KG1 (cell line): ENCODE results near the gene NSMCE1.

Experiments used
- DNase-seq: peaks from one replicate; lab custom pipeline; 2025; lab: John Stamatoyannopoulos, UW

The NSMCE1 gene

DNA sequence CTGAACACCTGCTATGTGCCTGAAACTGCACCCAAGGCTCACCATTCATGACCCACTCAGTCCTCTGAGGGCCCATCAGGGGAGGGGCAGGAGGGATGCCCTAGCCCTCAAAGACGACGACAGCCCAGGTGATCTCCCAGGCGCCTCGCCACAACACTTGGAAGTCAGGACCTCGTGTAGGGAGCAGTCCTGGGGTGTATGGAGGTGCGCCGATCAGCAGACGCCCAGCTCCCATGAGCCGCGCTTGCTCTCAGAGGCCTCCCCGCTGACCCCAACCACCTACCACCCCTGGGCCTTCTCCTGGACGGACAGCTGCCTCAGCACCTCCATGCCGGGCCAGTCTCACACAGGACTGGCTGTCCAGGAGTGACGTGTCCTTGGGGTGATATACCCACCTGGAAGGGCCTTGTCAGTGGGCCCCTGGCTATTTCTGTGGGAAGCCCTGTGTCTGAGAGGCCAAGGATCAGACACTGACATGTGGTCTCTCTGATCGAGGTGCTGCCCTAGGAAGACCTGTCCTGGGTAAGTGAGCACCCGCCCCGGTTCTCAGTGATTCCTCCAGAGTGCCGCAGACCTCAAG, 38.6 kb downstream of the NSMCE1 start:
- no peak for DNase-seq

DNA sequence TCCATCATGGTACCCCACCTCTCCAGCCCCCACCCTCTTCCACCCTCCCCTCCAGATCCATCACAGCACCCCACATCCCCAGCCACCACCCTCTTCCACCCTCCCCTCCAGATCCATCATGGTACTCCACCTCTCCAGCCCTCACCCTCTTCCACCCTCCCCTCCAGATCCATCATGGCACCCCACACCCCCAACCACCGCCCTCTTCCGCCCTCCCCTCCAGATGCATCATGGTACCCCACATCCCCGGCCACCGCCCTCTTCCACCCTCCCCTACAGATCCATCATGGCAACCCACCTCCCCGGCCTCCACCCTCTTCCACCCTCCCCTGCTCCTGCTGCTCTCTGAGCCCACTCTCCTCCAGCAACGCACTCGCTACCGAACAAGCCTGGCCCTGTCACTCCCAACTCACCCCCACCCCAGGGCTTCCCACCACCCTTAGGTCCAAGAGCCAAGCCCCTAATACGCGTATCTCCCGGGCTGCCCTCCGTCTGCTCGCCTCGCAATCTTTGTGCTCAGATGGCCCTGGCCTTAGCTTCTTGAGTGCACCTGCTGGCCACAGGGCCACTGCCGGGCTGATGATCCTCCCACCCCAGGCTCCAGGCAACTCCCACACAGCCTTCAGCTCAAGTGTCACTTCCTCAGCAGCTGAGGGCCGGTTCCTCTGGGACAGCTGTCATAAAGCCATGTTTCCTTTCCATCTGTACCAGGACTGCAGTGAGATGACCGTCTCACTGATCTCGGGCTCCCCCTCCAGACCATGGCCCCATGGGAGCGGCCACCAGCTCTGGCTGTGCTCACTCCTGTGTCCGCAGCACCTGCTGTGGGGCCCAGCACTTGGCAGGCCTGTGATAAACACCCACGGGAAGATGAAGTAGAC, 39.7 kb downstream of the NSMCE1 start:
- no peak for DNase-seq

DNA sequence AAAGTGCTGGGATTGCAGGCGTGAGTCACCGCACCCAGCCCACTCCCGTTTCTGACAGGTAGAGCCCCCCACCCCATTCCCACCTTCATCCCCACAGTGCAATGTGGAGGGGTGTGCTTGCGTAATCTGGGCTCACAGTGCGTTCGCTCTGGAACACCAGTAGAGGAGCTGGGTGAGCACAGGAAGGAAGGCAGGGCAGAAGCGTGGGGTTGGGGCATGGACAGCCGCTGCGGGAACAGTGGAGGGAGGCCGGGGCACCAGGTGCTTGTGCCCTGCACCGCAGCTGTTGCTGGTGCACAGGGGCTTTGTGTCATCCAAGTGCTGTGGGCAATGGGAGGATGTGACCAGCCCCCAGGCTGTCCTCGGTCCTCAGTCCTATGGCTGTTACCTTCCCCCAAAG, 40.5 kb downstream of the NSMCE1 start:
- DNase-seq: no peak

DNA sequence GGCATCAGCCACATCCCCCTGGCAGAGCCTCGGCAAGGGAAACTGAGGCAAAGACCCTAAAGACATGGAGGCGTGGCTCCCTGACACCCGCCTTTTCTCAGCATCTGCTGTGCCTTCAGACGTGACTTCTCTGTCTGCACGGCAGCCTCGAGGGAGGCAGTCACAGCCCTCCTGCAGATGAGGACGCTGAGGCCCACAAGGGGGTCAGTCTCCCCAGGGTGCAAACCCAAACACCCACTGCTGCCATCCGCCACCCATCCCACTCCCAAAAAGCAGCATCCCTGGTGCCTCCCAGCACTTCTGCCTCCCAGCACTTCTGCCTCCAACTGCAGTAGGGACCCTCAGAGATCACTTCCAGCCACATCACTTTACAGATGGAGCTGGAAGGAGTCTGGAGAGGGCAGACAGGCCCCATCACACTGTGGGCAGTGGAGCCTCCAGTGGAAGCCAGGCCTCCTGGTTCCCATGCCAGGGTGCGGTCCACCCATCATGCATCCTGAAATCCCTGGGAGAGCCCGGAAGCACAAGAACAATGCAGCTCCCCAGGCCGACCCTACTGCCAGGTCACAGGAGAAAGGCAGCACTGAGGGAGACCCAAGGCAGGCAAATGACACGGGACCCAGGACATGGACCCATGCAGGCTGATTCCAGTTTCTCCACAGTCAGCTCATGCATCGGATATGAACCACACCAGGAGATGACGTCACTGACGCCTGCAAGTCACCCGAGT, 41.4 kb downstream of the NSMCE1 start:
- DNase-seq: no peak

DNA sequence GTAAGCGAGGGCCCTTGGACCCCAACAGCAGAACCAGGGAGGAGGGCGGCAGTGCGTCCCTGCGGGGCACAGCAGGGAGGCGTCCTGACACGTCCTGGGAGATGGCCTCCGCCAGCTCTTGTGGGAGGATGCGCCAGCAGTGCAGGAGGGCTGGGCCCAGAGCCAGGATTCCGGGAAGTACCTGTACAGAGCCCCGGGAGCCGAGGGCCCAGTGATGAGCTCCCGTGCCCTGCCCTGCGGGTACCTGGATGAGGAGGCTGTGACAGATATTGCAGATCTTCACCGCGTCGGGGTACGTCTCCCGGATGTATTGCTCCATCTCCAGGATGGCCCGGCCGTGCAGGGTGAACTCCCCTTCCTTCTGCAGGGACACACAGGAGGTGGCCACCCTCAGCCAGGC, 42.1 kb downstream of the NSMCE1 start:
- DNase-seq: no peak

DNA sequence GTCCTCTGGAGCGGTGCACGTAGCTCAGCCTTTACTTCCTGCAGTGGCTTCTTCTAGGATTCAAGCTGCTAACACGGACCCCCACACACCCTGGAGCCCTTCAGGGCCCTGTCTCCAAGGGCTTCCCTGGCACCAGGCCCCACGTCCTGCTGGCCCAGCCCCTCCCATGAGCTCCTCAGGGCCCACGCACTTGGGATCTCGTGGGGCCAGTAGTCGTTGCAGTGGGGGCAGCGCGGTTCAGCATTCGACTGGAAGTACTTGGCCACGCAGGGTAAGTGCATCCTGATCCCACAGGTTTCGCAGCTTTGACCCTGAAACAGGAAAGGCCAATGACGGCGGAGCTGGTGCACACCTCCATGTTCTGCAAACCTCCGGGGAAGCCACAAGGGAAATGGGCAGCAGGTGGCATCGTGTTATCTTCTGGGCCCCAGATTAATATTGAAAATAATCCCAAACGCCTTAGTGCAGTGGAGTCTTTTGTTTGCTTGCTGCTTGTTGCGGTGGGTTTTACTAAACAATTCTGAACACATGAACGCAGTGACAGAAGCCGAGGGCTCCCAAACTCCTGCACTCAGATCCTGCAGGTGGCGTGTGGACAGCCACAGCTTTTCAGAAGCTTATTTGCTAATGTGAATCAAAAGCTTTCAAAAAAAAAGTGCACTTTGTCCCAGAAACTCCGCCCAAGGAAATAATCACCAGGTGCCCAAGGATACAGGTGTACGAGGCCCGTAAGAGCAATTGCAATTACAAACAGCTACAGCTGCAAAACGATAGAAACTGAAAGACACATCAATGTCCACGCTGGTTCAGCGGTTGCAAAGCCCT, 42.8 kb downstream of the NSMCE1 start:
- no peak for DNase-seq

DNA sequence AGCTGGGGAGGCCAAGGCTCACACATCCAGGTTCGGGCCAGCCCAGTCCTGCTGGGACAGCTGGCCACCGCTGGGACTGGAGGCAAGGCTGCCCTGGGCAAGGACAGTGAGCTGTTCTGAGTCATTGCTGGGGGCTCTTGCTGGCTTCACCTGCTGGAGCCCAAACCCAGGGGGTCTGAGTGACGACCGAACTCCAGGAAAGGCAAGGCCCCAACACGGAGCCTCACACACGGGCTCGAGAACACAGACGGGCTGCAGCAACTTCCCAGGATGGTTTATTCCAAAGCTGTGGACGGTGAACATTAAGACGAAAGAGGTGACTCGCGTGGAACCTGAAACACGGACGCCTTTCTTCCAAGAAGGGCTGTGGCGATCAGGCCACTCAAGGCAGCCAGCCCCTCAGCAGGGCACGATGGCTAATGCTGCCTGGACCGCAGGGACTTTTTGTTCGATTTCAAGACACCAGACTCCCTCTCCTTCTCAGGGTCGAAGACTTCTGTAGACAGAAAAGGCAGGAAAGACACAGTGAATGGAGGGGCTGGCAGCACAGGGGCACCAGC, 43.8 kb downstream of the NSMCE1 start:
- no peak for DNase-seq

DNA sequence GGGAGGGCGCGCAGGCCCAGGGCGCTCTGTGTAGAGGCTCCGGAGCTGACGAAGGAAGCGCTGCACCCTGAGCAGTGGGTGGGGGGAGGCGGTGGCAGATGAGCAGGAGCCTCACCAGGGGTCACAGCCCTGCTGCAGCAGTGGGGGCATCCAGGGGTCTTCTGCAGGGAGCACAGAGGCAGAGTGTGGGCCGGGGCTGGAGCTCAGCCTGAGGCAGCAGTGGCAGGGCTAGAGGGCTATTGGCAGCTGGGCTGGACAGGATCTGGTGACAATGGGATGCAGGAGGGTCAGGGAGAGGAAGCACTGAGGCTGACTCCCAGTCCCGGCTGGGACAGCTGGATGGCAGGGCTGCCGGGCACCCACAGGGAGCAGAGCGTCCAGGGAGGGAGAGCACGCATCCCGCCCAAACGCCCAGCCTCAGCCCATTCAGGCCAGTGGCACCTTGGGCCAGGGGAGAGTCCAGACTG, 44.3 kb downstream of the NSMCE1 start:
- DNase-seq: no peak

DNA sequence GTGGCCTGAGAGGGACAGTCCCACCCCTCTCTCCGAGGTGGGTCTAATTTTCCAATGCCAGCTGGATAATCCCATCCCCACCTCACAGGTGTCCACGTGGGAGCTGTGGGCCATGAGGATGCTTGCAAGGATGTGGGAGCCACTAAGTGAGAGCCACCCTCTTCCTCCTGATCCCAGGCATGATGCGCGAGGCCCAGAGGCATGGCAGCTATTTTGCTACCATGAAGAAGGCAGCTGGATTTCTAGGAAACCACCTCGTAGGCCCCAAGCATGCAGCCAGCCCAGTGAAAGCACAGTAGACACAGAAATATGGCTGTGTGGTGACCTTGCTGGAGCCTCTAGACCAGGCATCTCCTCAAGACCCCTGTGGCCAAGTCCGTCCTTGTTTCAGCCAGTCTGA, 44.9 kb downstream of the NSMCE1 start:
- no peak for DNase-seq

DNA sequence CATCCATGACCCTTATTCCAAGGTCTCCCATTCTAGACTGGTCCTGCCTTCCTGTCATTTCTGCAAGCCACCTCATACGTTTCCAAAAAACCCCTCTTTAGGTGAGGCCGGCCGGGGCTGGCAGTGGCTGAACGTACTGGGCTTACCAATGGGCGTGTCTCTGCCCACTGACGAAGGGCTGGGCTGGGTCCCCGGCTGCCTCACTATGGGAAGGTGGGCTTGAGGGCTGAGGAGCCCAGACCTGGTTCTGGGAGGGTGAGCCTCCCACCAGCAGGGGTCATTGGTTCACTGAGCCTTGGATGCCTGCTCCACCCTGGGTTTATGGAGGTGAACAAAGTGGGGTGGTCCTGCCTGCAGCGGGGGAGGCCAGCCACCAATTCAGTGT, 45.4 kb downstream of the NSMCE1 start:
- DNase-seq: no peak

DNA sequence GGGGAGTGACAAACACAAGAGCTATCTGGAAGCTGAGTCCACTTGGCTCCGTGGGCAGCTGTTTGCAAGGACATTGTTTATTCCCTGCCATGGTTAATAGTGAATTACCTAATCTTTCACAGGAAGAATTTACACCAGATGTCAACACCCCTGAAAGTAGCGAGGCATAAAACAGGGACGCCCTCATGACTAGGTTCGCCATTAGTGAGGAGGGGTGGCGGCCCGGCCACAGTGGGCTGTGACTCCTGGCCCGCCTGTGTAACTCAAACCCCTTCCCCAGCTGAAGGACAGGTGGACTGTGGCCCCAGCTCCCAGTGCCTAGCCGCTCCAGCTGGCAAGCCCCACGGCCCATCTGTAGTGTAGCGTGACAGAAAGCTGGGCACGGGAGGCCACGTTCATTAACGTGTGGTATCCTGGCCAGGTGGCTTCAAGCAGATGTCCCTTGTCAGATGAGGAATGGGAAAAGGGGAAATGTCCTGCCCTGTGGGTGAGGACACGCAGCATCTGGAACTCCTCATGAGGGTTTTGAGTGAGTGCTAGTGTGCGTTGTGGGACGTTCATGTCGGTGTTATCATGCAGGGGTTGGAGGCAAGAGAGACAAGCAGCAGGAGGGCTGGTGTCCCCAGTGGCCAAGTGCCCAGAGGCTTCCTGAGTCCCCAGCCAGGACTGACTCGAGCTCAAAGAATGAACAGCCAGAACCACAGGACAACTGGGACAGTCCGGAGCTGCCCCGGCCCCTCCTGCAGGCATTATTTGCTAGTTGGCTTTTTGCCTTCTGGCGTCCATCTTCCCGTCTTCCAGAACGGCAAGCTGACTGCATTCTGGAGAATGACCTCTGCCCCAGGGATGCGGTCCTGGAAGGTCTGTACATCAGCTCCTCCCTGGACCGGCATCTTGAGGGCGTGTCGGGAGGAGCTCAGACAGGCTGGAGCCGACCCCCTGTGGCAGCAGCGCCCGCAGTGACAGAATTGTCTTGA, 46.0 kb downstream of the NSMCE1 start:
- no peak for DNase-seq

DNA sequence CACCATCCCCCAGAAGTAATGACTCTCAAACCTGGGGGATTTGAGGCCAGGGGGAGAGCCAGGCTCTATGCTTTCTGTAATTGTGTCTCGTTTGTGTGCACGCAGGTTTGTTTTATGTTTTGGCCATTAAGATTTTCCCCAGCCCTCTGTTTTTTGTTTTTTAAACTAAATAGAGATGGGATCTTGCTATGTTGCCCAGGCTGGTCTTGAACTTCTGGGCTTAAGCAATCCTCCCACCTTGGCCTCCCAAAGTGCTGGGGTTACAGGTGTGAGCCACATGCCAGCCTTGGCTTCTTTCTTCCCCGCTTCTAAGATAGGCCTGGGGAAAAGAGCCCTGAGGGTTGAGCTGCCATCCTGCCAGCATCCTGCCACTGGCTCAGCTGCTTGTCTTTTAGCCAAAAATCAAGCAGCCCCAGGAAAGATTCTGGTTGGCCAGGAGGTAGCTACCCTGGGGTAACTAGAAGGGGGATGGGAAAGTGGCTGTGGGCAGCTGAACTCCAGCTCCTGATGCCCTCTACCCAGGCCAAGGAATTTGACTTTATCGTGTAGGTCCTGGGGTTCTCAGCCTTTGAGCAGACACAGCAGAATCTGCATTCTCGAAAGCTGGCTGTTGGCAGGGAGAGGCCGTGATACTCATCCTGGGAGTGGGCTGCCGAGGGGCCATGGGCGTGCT, 46.9 kb downstream of the NSMCE1 start:
- DNase-seq: no peak

DNA sequence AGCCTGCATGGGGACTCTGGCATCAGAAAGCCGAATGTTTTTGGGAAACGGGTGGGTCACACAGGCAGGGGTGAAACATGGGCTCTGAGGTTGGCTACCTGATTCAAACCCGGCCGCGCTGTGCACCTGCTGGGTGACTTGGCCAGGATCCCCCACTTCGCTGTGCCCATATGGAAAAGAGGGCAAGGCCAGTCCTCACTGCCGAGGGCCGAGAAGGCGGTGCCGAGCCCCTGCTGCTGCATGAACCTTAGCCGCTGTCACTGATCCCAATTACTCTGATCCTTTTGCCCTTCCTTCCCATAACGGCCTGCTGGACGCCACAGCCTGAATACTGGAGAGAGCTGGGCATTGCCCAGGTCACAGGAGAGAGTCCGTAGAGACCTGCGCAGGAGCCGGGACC, 47.6 kb downstream of the NSMCE1 start:
- DNase-seq: no peak

DNA sequence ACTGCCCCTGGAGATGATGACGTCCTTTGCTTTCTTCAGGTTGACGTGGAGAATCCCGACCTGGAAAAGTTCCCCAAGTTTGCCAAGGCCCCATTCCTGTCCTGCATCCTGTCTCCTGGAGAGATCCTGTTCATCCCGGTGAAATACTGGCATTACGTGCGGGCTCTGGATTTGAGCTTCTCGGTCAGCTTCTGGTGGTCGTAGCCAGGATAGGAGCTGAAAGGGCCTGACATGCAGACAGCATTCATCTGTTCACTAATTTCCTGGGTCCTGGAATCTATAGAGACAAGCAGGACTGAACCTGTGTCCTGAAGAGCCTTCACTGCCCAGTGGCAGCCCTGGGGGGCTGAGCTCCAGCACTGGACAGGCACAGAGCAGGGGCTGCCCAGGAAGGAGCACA, 48.0 kb downstream of the NSMCE1 start:
- no peak for DNase-seq

DNA sequence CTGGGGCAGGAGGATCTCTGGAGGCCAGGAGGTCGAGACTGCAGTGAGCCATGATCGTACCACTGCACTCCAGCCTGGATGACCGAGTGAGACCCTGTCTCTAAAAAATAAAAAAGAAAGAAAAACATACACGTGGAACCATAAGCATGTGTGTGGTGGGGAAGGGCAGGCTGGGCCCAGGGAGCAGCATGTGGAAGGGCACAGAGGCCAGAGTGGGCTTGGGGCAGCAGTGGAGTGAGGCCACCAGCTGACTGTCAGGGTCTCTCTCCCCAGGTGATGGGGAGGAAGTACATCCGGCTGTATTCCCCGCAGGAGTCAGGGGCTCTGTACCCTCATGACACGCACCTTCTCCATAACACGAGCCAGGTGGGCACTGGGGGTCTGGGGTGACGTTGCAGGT, 48.5 kb downstream of the NSMCE1 start:
- DNase-seq: no peak

DNA sequence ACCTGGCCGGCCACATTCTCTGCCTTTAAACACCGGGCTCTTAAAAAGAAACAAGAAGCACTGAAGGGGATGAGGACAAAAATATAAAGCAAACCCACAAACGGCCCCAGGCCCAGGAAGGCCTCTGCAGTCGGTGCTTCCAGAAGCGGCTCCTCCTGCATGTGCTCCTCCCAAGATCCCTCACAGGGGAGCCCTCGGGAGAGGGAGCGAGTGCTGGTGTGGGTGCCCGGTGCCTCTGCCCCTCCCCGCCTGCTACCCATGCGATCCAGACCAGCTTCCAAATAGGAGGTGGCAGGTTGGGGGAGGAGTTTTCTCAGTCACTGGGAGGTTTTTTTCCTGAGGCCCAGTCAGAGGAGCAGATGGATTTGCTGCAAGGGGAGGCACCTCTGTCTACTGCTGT, 49.4 kb downstream of the NSMCE1 start:
- no peak for DNase-seq

DNA sequence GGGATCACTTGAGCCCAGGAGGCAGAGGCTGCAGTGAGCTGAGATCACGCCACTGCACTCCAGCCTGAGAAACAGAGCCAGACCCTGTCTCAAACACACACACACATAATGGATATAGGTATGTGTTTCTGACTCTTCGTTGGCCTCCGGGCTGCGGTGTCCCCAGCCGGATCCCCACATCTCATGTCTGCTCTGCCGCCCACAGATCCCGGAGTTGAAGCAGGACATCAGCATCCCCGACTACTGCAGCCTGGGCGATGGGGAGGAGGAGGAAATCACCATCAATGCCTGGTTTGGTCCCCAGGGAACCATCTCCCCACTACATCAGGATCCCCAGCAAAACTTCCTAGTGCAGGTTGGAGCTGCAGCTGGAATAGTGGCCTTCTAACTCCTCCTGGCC, 49.8 kb downstream of the NSMCE1 start:
- no peak for DNase-seq

DNA sequence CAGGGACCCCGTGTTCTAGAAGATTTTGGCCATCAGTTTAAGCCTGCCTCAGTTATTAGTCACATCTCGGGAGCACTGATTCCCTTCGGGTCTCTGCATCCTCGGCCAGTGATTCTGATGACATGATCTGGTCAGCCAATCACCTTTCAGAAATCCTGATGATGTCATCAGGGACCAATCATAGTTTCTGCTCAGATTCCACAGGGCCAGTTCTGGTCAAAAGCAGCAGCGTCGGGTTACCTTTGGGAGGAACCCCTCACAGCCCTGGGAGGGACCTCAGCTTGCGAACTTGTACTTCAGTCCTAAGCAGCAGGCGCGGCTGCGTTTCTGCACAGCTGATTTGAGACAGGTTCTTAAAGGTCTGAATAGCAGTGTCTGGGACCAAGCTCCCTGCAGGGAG, 51.3 kb downstream of the NSMCE1 start:
- no peak for DNase-seq

DNA sequence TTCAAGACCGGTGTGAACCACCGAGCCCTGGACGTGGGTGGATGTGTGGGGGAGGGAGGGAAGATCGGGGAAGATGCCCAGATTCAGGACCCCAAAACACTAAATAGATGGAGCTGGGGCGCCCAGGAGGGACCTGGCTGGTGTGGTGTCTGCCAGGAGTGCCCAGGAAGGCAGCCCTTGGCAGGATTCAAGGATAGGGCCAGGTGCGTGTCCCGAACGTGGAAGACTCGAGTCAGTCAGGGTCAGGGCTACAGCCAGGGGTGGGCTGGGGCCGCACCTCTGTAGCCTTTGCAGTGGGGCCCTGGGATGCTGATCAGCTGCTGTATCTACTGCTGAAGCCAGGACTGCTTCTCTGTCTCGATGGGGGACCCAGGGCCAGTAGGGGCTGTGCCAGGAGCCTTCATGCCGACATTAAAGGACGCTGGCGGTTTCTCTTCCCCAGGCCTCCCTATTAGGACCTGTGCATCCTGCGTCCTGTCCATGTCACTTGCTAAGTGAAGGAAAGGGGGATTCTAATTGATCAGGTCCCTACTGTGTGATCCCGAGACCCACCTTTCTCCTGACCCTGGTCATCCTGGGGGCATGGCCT, 52.2 kb downstream of the NSMCE1 start:
- no peak for DNase-seq

DNA sequence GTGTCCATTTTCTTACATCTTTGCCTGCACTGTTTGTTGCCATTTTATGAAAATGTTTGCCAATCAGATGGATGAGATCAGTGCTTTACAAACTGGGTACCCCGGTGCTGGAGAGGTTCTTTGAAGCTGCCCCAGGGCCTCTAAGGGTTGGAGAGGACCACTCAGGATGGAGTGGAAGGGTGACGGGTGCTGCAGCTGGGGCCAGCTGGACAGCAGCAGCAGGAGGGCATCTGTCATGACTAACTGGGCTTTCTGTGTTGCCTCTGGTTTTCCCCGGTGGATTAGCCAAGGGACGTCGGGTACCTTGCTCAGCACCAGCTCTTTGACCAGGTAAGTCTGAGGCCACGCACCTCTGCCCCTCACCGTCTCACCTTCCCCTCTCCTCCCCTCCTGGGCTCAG, 52.9 kb downstream of the NSMCE1 start:
- no peak for DNase-seq
